ENCODE results near the gene WBP1.
"Not testable (repeated sequence)": the region's sequence is repeated elsewhere in the genome, so short reads cannot be mapped to it uniquely, and the experiment has no call there.

WBP1 gene

GRCh38 chr2:74482801-74483674 lies 24.8 kb downstream of the WBP1 start, which contains the start of the genes CCDC142 and TTC31:
CCDC142 (minus strand) TSS chr2:74482998; CDS start chr2:74482837, 161 bp downstream.
TTC31 (plus strand) TSS chr2:74483081; CDS start chr2:74483096, 15 bp downstream.
- DNase-seq = peak; percentile 84 to 95 (median 90)

- DNase-seq = not testable (repeated sequence)
Measured at GRCh38 chr2:74483675-74484164, 25.5 kb downstream of the WBP1 start.

DNA sequence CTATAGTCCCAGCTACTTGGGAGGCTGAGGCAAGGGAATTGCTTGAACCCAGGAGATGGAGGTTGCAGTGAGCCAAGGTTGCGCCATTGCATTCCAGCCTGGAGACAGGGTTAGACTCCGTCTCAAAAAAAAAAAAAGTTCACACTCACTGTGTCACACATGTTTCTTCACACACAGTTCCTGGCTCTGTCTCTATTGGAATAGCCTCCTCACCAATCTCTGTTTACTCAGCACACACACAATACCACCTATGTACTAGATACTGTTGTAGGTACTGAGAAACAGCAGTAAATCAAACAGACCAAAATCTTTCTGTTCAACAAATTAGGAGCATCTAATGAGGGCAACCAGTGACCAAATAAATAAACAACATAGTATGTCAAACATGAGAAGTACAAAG lies 27.9 kb downstream of the WBP1 start:
- DNase-seq = no peak

DNA sequence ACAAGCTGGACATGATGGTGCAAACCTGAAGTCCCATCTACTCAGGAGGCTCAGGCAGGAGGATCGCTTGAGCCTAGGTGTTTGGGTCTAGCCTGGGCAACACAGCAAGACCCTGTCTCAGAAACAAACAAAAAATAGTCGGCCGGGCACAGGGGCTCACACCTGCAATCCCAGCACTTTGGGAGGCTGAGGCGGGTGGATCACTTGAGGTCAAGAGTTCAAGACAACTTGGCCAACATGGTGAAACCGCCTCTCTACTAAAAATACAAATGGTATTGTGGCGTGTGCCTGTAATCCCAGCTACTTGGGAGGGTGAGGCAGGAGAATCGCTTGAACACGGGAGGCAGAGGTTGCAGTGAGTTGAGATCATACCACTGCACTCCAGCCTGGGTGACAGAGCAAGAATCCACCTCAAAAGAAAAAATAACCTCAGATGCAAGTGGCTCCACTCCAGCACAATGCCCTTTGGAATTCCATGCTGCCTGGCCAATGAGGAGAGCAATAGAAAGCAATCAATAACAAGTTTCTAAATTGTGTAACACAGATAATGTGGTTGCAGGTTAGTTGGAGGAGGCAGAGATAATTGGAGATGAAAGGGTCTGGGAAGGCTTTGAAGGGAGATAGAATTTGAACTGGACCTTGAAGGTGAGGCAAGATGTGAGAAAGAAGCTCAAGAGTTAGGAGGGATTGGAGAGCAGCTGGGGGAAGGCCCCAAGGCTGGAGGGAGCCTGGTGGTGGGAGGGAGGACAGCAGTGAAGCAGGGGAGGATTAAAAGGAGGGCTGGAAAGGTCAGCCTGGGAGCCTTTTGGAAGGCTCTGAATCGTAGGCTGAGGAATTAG lies 30.6 kb downstream of the WBP1 start:
- no peak for DNase-seq

DNA sequence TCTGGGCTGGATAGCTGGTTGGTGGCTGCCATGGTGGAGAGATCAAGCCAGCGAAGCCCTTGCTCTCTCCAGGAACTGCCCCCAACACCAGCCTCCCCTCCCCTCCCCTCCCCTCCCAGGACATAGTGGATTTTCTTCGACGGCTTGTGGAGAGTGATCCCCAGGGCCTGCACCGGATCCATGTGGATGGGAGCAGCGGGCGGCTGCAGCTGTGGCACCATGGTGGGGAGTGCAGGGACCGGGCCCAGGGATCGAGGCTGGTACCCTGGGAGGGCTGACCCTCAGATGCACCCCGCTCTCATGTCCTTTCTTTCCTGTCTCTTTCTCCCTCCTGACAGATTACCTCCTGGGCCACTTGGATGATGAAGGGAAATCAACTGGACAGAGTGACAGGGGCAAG lies 31.7 kb downstream of the WBP1 start:
- no peak for DNase-seq

- no peak for DNase-seq
Measured at GRCh38 chr2:74491648-74492544, 33.7 kb downstream of the WBP1 start.

DNA sequence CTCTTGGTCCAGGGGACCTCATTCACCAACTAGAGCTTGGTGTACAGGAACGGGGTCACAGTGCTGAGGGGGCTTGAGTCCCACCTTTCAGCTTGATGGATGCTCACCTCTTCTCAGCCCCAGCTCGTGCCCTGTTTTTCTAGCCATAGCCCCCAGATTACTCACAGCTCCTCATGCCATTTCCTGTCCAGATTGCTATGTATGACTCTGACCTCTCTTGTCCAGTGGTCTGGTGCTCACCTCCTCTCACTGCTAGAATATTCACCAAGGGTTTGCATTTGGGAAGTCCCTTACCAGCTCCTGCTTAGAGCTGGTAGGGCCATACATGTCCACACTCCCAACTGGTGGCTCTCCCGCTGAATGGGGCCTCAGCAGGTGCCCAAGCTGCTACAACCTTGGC lies 35.3 kb downstream of the WBP1 start:
- DNase-seq = no peak

- no peak for DNase-seq
Measured at GRCh38 chr2:74495440-74495839, 37.2 kb downstream of the WBP1 start.

DNA sequence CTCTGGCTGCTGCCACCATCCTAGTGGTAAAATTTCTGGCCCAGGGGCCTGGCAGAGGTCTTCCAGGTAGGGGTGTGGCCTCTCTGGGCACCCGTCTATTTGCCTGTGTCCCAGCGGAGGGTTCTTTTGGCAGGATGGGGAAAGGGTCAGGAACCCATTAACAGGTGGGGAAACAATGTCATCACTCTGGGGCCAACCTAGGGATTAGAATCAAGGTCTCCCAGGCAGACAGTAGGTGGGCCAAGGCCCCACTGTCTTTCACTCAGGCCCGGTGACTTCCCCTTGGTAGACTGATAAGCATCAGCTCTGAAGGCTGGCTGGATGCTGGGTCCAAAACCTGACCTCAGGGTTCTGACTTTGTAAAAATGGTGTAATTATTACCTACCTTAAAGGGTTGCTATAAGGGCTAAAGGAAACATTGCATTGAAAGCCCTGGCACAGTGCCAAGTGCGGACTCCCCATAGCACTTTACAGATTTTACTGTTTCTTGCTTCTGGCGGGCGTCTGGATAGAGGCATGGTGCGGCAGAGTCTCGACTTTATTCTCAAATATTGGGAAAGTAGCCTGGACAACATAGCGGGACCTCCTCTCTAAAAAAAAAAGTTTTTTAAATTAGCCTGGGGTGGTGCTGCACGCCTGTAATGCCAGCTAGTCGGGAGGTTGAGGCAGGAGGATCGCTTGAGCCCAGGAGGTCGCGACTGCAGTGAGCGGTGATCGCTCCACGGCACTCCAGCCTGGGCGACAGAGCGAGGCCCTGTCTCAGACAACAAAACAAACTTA lies 38.9 kb downstream of the WBP1 start:
- no peak for DNase-seq

GRCh38 chr2:74497777-74498499 lies 39.7 kb downstream of the WBP1 start:
- peak in 1 of 5 donors; percentile 56 for DNase-seq

GRCh38 chr2:74498500-74499266 lies 40.4 kb downstream of the WBP1 start:
- DNase-seq = peak in 1 of 5 donors; percentile 36

- peak in 1 of 5 donors; percentile 29 for DNase-seq
Measured at GRCh38 chr2:74499267-74499939, 41.2 kb downstream of the WBP1 start, which contains the start of gene LBX2. LBX2 (minus strand) TSS chr2:74499603; CDS start chr2:74499537, 66 bp downstream.

GRCh38 chr2:74499940-74500577 lies 41.8 kb downstream of the WBP1 start:
- DNase-seq = no peak

- DNase-seq = no peak
Measured at GRCh38 chr2:74500578-74500946, 42.3 kb downstream of the WBP1 start.

DNA sequence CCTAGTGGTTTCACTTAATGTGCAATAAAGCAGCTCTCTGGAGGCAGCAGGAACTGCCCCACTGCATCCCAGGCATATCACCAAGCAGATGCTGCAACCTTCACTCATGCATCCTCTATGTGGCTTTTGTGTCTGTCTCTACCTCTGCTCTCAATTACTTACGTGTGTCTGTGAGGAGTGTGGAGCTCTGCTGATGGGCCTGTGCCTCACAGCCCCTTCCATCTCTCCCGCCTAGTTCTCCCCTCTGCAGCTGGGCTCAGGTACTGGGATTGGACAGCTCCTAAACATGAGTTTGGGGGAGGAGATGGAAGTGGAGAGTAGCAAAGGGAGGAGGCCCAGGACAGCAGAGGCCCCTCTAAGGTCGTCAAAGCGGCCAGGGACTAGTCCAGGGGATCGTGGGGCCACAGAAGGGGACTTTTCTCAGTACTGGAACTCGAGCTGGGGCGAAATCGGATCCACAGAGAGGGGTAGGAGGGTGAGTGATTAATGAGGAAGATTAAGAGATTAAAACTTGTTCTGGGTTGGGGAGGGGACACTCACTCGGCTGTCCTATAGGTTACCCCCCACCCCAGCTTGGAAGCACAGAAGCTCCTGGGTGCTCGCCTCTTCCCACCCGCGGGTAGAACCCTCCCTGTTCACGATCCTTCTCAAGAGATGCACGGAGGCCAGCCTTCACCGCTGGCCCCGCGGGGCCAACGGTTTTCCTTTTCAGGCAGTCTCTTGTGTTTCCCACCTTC lies 43.3 kb downstream of the WBP1 start:
- no peak for DNase-seq

DNA sequence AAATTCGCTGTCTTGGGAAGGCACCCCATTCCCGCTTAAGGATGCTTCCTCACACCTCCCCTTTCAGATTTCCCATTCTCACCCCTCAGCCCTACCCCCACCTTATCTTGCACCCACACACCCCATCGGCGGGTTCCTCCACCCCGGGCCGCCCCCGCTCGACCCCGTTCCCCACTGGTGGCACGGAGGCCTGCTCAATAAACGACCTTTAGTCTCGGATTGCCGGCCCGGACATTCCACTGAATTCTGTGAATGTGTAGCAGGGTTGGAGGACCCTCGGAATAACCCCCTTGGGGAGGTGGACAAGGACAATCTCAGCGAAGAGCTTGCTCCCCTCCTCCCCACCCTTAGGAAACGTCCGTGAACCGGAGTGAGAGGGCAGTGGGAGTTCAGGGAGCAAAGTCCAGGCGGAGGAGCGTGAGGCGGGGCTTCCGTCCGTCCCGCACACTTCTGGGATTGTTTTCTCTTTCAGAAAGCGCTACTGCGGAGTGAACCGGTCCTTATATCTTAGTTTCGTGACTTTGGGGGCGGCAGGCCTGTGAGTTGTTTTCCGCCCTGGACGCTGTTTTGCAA lies 44.0 kb downstream of the WBP1 start:
- no peak for DNase-seq

DNA sequence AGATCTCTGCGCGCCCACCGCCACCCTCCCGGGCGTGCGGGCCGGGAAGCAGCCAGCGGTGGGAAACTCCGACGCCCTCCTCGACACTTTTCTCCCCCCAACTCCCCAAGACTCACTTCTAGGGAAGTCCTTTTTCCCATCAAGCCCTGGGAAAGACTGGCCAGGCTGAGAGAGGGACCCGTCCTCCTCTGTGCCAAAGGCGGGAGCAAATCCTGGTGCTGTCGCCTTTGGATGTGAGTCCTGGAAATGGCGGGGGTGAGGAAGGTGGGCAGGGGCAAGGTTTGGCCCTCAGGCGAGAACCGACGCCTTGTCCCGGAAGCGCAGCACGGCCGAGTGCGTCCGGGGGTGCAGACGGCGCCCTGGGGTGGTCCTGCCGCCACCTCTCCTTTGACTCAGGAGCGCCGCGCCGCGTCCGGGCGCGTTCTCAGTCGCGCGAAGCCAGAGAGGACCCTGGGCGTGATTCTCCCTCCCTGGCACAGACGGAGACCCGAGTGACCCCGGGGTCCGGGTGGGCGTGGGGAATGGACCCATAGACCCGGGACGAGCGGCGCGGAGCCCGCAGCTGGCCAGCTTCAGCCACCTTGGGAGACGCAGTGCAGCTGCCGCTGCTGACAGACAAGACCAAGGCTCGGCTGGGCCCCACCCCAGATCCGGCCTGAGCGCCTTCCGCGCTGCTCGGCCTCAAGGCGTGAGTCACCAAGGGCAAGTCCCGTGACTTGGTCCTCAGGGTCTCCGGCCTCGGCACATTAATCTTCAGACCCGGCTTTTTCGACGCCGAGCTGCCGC lies 44.7 kb downstream of the WBP1 start:
- peak in 1 of 5 donors; percentile 69 for DNase-seq

Measured in T-helper 1 cell (primary cell).